ENCODE results near the gene RAB38. TPM values are rescaled to one million over a fixed set of nuclear protein-coding genes. Genes with fewer than 3 reads are reported as not detected.

RAB38 gene
- polyA plus RNA-seq: 10 to 100 TPM; 17.9 to 57.4 TPM

- Histone ChIP-seq H3K27me3 (ENCODE audit: control insufficient read depth in 1 of 2, insufficient read depth in 2 of 2, low read length in 2 of 2) (no peaks in the 10 kb centered on the region), H3K9me3 (ENCODE audit: control insufficient read depth in 2 of 2, insufficient read depth in 1 of 2, low read depth in 1 of 2, low read length in 1 of 2) (no peaks in the 10 kb centered on the region), H3K4me3 (ENCODE audit: low read depth in 1 of 2, low read length in 2 of 2) (peak within 1 kb of the TSS; percentile 68 to 69), H3K4me1 (ENCODE audit: control insufficient read depth in 2 of 2, insufficient read depth in 2 of 2, low read length in 1 of 2) (peaks cover 0 to 2% of the 10 kb centered on the region in 2 donors), H3K36me3 (ENCODE audit: control insufficient read depth in 2 of 2, insufficient read depth in 2 of 2, low read length in 1 of 2) (no peaks in the 10 kb centered on the region), H3K27ac (ENCODE audit: low read depth in 2 of 2, low read length in 1 of 2) (peak within 1 kb of the TSS; percentile 90 to 97)
- 1 to 2% methylated on average over 54 of the region's 54 CpGs for WGBS, 2 donors
These were observed at the start of gene RAB38 for GRCh38 chr11:88174709-88175568. Gene RAB38, minus strand, starts transcription at chr11:88175443. Its CDS starts 59 bp downstream, at chr11:88175384.

GRCh38 chr11:88213406-88213805 is 38.2 kb upstream of the RAB38 start:
- Histone ChIP-seq H3K4me1 (ENCODE audit: control insufficient read depth in 2 of 2, insufficient read depth in 2 of 2, low read length in 1 of 2) (no peaks in the 10 kb centered on the region), H3K27ac (ENCODE audit: low read depth in 2 of 2, low read length in 1 of 2) (no peak overlapping the region), H3K4me3 (ENCODE audit: low read depth in 1 of 2, low read length in 2 of 2) (no peak overlapping the region), H3K36me3 (ENCODE audit: control insufficient read depth in 2 of 2, insufficient read depth in 2 of 2, low read length in 1 of 2) (no peaks in the 10 kb centered on the region), H3K27me3 (ENCODE audit: control insufficient read depth in 1 of 2, insufficient read depth in 2 of 2, low read length in 2 of 2) (no peaks in the 10 kb centered on the region), H3K9me3 (ENCODE audit: control insufficient read depth in 2 of 2, insufficient read depth in 1 of 2, low read depth in 1 of 2, low read length in 1 of 2) (no peaks in the 10 kb centered on the region)

GRCh38 chr11:88212300-88212699 is 37.1 kb upstream of the RAB38 start:
- Histone ChIP-seq H3K4me3 (ENCODE audit: low read depth in 1 of 2, low read length in 2 of 2) (no peak overlapping the region), H3K36me3 (ENCODE audit: control insufficient read depth in 2 of 2, insufficient read depth in 2 of 2, low read length in 1 of 2) (no peaks in the 10 kb centered on the region), H3K9me3 (ENCODE audit: control insufficient read depth in 2 of 2, insufficient read depth in 1 of 2, low read depth in 1 of 2, low read length in 1 of 2) (no peaks in the 10 kb centered on the region), H3K27me3 (ENCODE audit: control insufficient read depth in 1 of 2, insufficient read depth in 2 of 2, low read length in 2 of 2) (no peaks in the 10 kb centered on the region), H3K27ac (ENCODE audit: low read depth in 2 of 2, low read length in 1 of 2) (no peak overlapping the region), H3K4me1 (ENCODE audit: control insufficient read depth in 2 of 2, insufficient read depth in 2 of 2, low read length in 1 of 2) (no peaks in the 10 kb centered on the region)
- WGBS, 2 donors: 50 to 65% methylated on average over 1 of the region's 1 CpG

DNA sequence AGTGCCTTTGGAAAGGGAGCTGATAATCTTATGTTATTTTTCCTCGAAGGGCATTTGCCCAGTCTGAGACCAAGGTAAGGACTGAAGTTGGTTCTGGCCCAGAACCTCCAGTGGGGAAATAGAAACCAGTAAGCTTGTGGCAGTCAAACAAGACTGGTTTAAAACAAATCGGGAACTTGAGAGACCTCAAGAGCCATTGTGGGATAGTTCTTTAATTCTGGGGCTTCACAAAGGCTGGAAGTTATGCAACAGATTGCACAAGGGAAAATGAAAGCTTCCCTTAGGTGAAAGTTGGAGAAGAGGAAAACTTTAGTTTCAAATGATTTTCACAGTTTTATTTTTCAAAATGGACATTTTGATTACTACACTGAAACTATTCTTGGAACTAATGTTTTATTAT is 33.5 kb upstream of the RAB38 start:
- no peak overlapping the region for H3K4me3 ChIP-seq (ENCODE audit: low read depth in 1 of 2, low read length in 2 of 2)
- no peaks in the 10 kb centered on the region for H3K27me3 ChIP-seq (ENCODE audit: control insufficient read depth in 1 of 2, insufficient read depth in 2 of 2, low read length in 2 of 2)
- WGBS, 2 donors: 62 to 68% methylated on average over 2 of the region's 2 CpGs
- H3K4me1 ChIP-seq (ENCODE audit: control insufficient read depth in 2 of 2, insufficient read depth in 2 of 2, low read length in 1 of 2): no peaks in the 10 kb centered on the region
- H3K36me3 ChIP-seq (ENCODE audit: control insufficient read depth in 2 of 2, insufficient read depth in 2 of 2, low read length in 1 of 2): no peaks in the 10 kb centered on the region
- no peak overlapping the region for H3K27ac ChIP-seq (ENCODE audit: low read depth in 2 of 2, low read length in 1 of 2)
- no peaks in the 10 kb centered on the region for H3K9me3 ChIP-seq (ENCODE audit: control insufficient read depth in 2 of 2, insufficient read depth in 1 of 2, low read depth in 1 of 2, low read length in 1 of 2)

DNA sequence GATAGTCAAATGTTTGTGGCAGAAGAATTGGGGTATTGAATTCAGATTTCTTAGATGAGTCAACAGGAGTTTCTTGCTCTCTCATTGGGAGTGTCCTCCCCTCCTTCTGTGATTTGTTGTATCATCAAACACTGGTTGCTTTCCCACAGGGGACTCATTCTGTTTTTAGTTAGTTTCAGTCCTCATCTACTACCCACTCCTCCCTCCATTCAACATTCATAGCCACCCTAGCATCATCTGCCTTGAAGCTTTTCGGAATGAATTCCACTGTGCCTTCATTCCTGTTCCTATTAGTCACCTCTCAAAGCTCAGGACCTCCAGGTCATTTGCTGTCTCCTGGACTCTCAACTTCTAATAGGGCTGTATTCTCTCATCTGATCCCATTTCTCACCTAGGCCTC is 31.5 kb upstream of the RAB38 start:
- Histone ChIP-seq H3K9me3 (ENCODE audit: control insufficient read depth in 2 of 2, insufficient read depth in 1 of 2, low read depth in 1 of 2, low read length in 1 of 2) (no peaks in the 10 kb centered on the region), H3K4me1 (ENCODE audit: control insufficient read depth in 2 of 2, insufficient read depth in 2 of 2, low read length in 1 of 2) (no peaks in the 10 kb centered on the region), H3K4me3 (ENCODE audit: low read depth in 1 of 2, low read length in 2 of 2) (no peak overlapping the region), H3K36me3 (ENCODE audit: control insufficient read depth in 2 of 2, insufficient read depth in 2 of 2, low read length in 1 of 2) (no peaks in the 10 kb centered on the region), H3K27me3 (ENCODE audit: control insufficient read depth in 1 of 2, insufficient read depth in 2 of 2, low read length in 2 of 2) (no peaks in the 10 kb centered on the region), H3K27ac (ENCODE audit: low read depth in 2 of 2, low read length in 1 of 2) (no peak overlapping the region)
- WGBS, 2 donors: 0% methylated on average over 1 of the region's 1 CpG

DNA sequence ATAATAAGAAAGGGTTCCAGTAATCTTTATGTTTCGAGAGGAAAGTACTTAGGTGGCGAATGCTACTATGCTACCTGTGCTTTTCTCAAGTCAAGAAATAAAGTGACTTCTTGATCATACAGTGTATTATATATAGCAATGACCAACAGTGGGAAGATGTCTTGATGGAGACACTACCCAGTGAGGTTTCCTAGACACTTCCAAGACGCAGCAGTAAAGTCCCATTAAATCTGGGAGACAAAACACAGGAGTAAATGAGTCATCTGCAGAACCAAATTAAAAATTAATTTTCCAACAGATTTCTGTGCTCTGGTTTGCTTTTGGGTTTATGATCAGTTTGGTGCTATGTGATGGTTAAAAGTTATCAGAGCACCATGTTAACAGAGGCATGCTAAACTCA is 29.1 kb upstream of the RAB38 start:
- Histone ChIP-seq H3K27ac (ENCODE audit: low read depth in 2 of 2, low read length in 1 of 2) (no peak overlapping the region), H3K27me3 (ENCODE audit: control insufficient read depth in 1 of 2, insufficient read depth in 2 of 2, low read length in 2 of 2) (no peaks in the 10 kb centered on the region), H3K4me1 (ENCODE audit: control insufficient read depth in 2 of 2, insufficient read depth in 2 of 2, low read length in 1 of 2) (no peaks in the 10 kb centered on the region), H3K36me3 (ENCODE audit: control insufficient read depth in 2 of 2, insufficient read depth in 2 of 2, low read length in 1 of 2) (no peaks in the 10 kb centered on the region), H3K9me3 (ENCODE audit: control insufficient read depth in 2 of 2, insufficient read depth in 1 of 2, low read depth in 1 of 2, low read length in 1 of 2) (no peaks in the 10 kb centered on the region), H3K4me3 (ENCODE audit: low read depth in 1 of 2, low read length in 2 of 2) (no peak overlapping the region)
- whole genome bisulfite sequencing, 2 donors: 94 to 98% methylated on average over 3 of the region's 3 CpGs

GRCh38 chr11:88203604-88204003 is 28.4 kb upstream of the RAB38 start:
- Histone ChIP-seq H3K27me3 (ENCODE audit: control insufficient read depth in 1 of 2, insufficient read depth in 2 of 2, low read length in 2 of 2) (no peaks in the 10 kb centered on the region), H3K4me1 (ENCODE audit: control insufficient read depth in 2 of 2, insufficient read depth in 2 of 2, low read length in 1 of 2) (no peaks in the 10 kb centered on the region), H3K27ac (ENCODE audit: low read depth in 2 of 2, low read length in 1 of 2) (no peak overlapping the region), H3K9me3 (ENCODE audit: control insufficient read depth in 2 of 2, insufficient read depth in 1 of 2, low read depth in 1 of 2, low read length in 1 of 2) (no peaks in the 10 kb centered on the region), H3K36me3 (ENCODE audit: control insufficient read depth in 2 of 2, insufficient read depth in 2 of 2, low read length in 1 of 2) (no peaks in the 10 kb centered on the region), H3K4me3 (ENCODE audit: low read depth in 1 of 2, low read length in 2 of 2) (no peak overlapping the region)
- WGBS, 2 donors: 95 to 97% methylated on average over 2 of the region's 2 CpGs

- H3K27me3 ChIP-seq (ENCODE audit: control insufficient read depth in 1 of 2, insufficient read depth in 2 of 2, low read length in 2 of 2): no peaks in the 10 kb centered on the region
- no peak overlapping the region for H3K27ac ChIP-seq (ENCODE audit: low read depth in 2 of 2, low read length in 1 of 2)
- H3K4me1 ChIP-seq (ENCODE audit: control insufficient read depth in 2 of 2, insufficient read depth in 2 of 2, low read length in 1 of 2): no peaks in the 10 kb centered on the region
- no peak overlapping the region for H3K4me3 ChIP-seq (ENCODE audit: low read depth in 1 of 2, low read length in 2 of 2)
- peaks cover 0 to 2% of the 10 kb centered on the region in 2 donors for H3K9me3 ChIP-seq (ENCODE audit: control insufficient read depth in 2 of 2, insufficient read depth in 1 of 2, low read depth in 1 of 2, low read length in 1 of 2)
- no peaks in the 10 kb centered on the region for H3K36me3 ChIP-seq (ENCODE audit: control insufficient read depth in 2 of 2, insufficient read depth in 2 of 2, low read length in 1 of 2)
- 64 to 81% methylated on average over 1 of the region's 1 CpG for WGBS, 2 donors
These were observed 27.3 kb upstream of the RAB38 start for GRCh38 chr11:88202498-88202897.

DNA sequence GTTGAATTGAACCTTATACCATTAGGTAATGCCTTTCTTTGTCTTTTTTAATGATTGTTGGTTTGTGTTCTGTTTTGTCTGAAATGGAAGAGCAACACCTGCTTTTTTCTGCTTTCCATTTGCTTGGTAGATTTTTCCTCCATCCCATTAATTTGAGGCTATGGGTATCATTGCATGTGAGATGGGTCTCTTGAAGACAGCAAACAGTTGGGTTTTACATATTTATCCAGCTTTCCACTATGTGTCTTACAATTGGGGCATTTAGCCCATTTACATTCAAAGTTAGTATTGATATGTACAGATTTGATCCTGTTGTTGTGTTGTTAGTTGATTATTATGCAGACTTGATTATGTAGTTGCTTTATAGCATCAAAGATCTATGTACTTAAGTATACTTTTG is 21.1 kb upstream of the RAB38 start:
- no peaks in the 10 kb centered on the region for H3K4me1 ChIP-seq (ENCODE audit: control insufficient read depth in 2 of 2, insufficient read depth in 2 of 2, low read length in 1 of 2)
- H3K27ac ChIP-seq (ENCODE audit: low read depth in 2 of 2, low read length in 1 of 2): no peak overlapping the region
- H3K4me3 ChIP-seq (ENCODE audit: low read depth in 1 of 2, low read length in 2 of 2): no peak overlapping the region
- H3K36me3 ChIP-seq (ENCODE audit: control insufficient read depth in 2 of 2, insufficient read depth in 2 of 2, low read length in 1 of 2): no peaks in the 10 kb centered on the region
- no peaks in the 10 kb centered on the region for H3K27me3 ChIP-seq (ENCODE audit: control insufficient read depth in 1 of 2, insufficient read depth in 2 of 2, low read length in 2 of 2)
- H3K9me3 ChIP-seq (ENCODE audit: control insufficient read depth in 2 of 2, insufficient read depth in 1 of 2, low read depth in 1 of 2, low read length in 1 of 2): peaks cover 0 to 2% of the 10 kb centered on the region in 2 donors

DNA sequence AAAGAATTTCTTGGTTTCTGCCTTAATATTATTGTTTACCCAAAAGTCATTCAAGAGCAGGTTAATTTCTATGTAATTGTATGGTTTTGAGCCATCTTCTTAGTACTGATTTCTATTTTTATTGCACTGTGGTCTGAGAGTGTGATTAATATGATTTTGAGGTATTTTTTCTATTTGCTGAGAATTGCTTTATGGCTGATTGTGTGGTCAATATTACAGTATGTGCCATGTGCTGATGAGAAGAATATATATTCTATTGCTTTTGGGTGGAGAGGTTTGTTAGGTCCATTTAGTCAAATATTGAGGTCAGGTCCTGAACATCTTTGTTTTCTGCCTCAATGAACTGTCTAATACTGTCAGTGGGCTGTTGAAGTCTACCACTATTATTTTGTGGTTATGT is 20.7 kb upstream of the RAB38 start:
- Histone ChIP-seq H3K4me3 (ENCODE audit: low read depth in 1 of 2, low read length in 2 of 2) (no peak overlapping the region), H3K9me3 (ENCODE audit: control insufficient read depth in 2 of 2, insufficient read depth in 1 of 2, low read depth in 1 of 2, low read length in 1 of 2) (peaks cover 0 to 2% of the 10 kb centered on the region in 2 donors), H3K27me3 (ENCODE audit: control insufficient read depth in 1 of 2, insufficient read depth in 2 of 2, low read length in 2 of 2) (no peaks in the 10 kb centered on the region), H3K27ac (ENCODE audit: low read depth in 2 of 2, low read length in 1 of 2) (no peak overlapping the region), H3K4me1 (ENCODE audit: control insufficient read depth in 2 of 2, insufficient read depth in 2 of 2, low read length in 1 of 2) (no peaks in the 10 kb centered on the region), H3K36me3 (ENCODE audit: control insufficient read depth in 2 of 2, insufficient read depth in 2 of 2, low read length in 1 of 2) (no peaks in the 10 kb centered on the region)
